CD4-positive, alpha-beta T cell treated with Interleukin-12 subunit alpha and Interleukin-12 subunit beta, for 1 hour (primary cell): ENCODE results near the gene B4GALT1.

Experiments
- DNase-seq: peaks from one replicate; pipeline ENCODE4 v3.0.0-alpha.2; 2020

B4GALT1 gene, protein sequence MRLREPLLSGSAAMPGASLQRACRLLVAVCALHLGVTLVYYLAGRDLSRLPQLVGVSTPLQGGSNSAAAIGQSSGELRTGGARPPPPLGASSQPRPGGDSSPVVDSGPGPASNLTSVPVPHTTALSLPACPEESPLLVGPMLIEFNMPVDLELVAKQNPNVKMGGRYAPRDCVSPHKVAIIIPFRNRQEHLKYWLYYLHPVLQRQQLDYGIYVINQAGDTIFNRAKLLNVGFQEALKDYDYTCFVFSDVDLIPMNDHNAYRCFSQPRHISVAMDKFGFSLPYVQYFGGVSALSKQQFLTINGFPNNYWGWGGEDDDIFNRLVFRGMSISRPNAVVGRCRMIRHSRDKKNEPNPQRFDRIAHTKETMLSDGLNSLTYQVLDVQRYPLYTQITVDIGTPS

DNA sequence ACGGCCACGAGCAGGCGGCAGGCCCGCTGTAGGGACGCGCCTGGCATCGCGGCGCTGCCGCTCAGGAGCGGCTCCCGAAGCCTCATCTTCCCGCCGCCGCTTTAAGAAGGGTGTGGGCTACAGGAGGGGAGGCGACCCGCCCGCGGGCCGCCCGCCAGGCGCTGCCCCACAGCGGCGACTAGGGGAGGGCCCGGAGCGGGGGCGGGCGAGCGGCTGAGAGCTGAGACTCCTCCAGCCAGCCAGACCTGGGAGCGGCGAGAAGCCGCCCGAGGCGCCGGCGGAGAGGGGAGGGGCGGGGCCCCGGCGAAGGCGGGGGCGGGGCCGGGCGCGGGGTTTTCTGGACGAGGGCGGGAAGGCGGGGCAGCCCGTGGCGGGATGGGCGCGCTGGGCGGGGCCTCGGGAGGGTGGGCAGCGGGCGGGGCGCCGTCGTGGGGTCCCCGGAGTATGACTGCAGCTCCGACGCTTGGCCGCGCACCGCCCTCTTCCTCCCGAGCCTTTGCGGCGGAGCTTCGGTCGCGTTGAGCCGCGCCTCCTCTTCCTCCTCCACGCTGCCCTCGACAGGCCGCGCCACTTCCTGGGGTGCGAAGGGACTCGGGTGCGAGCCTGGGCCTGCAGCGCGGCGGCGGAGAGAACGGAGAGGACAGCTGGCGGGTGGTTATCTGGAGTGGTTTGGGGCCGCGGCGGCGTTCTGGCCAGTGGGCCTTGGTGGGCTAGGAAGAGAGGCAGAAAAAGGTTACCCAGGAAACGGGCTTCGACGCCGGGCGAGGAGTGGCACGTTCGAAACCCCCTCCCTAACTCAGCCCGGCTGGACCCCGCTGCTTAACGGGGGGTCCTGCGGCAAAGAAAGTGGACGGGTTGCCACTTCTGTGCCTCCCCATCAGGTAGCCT lies at the start of gene B4GALT1:
TSS of gene B4GALT1 (minus strand) at position 253 of the 888 bp plus-strand sequence. CDS start at position 86, 167 bp downstream.
- peak; percentile 98 for DNase-seq

DNA sequence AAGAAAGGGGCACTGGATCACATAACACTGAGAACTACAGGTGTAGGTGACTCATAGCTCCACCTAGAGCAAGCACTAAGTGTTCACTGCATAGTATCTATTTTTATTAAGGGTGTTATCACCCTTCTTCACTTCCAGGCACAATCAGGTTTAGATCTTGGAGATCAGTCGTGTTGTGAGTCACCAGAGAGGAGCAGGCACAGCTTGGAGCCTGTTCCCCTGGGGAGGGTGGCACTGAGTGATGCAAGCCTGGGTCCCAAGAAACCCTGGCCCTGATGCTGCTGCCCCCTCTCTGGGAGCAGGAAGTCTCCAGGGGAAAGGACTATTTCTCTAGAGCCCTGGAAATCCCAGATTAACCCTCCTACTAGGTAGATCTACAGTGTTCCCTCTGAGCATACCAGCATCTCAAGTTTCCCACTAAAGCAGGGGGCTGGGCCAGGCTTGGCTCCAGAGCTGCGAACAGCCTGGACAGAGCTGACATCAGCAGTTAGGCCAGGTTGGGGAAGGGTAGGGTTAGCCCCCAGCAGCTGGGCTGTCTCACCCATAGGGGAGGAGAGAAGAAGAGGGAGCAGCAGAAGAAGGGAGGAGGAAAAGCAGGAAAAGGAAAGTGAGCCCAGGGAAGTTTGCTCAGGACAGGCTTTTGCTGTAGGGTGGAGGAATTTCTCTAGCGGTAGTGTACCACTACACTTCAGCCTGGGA lies 44.7 kb upstream of the B4GALT1 start:
- no peak for DNase-seq

DNA sequence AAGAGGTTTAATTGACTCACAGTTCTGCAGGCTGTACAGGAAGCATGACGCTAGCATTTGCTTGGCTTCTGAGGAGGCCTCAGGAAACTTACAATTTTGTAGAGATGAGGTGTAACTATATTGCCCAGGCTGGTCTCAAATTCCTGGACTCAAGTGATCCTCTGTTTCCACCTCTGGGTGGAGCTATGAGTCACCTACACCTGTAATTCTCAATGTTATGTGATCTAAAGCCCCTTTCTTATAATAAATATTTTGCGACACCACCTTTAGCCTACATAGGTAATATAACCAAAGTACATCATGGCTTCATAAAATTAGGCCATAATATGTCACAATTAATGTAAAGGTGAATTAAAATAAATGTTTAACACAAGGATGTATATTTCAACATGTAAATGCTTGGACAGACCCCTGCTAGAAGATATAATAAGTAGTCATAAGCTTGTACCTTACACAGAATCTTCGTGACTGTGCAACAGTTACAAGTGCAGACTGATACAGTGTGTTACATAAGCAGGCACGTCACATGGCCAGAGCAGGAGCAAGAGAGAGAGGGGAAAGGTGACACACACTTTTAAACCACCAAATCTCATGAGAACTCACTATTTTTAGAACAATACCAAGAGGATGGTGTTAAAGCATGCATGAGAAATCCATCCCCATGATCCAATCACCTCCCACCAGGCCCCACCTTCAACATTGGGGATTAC lies 43.0 kb upstream of the B4GALT1 start:
- no peak for DNase-seq

DNA sequence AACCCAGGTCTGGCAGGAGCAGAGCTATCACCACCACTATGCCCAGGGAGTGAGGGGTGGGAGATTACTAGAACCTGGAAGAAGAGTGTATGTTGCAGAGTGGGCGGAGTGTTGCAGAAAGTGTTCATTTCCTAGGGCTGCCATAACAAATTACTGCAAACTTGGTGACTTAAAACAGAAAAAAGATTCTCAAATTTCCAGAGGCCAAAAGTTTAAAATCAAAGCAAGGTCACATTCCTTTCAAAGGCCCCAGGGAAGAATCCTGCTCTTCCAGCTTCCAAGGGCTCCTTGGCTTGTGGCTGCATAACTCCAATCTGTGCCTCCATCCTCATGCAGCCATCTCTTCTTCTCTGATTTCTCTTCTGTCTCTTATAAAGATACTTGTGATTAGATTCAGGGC lies 42.3 kb upstream of the B4GALT1 start:
- no peak for DNase-seq

DNA sequence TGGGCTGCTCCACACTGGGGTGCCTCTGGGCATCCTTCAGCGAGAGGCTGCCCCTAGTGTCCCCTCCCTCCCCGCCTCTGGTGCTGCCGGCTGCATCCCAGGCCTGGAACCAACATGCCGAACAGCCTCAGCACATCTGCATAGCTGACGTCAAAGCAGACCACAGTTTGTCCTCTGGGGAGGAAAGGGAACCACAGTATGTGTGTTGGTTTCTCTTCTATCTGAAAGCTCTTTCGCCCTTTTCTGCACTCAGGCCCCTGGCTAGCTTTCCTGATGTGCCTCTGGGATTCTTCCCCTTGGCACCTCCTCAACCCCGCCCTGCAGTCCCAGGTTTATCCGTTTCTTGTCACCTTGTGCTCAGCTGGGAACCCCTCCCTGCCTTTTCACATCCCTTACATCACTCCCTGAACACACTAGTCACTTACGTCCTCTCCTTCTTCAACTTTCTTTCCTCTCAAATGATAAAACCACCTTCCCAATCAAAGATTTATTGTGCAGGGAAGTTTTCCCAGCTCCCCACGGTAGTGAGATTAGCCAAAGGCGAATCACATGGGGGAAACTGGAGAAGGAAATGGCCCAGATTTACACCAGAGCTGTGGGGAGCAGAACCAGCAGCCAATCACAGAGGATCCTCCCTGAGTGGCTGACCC lies 35.5 kb upstream of the B4GALT1 start:
- peak; percentile 26 for DNase-seq

DNA sequence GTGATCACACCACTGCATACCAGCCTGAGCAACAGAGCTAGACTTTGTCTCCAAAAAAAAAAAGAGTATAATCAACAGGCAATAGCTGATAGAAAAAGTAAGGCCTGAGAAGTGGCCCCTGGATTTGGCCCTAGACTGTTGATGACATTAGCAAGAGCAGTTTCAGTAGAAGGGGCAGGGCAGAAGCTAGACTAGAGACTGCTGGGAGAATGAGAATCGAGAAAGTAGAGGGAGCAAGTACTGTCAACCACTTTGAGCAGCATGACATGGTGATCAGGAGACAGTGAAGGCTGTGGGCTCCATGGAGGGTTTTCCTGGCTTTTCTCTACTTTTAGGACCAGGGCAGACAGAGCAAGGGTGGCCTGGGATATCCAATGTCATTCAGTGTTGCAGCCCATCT lies 34.9 kb upstream of the B4GALT1 start:
- DNase-seq = no peak

DNA sequence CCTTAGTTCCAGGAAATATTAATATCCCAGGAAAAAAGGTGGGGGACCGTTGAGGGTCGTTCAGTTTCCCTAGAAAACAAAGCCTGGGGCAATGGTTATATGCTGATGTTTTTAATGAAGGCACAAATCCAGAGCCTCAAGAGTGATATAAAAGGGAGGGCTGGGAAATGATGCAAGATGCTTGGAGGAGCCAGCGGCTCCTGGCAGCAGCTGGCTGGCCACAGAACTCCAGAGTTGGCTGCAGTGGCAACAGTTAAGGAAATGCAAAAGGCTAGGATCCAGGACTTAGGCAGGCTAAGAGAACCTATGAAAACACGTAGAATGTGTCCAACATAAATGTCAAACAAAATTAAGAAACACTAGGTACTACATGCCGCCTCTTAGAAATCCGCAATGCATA lies 31.0 kb upstream of the B4GALT1 start:
- no peak for DNase-seq

DNA sequence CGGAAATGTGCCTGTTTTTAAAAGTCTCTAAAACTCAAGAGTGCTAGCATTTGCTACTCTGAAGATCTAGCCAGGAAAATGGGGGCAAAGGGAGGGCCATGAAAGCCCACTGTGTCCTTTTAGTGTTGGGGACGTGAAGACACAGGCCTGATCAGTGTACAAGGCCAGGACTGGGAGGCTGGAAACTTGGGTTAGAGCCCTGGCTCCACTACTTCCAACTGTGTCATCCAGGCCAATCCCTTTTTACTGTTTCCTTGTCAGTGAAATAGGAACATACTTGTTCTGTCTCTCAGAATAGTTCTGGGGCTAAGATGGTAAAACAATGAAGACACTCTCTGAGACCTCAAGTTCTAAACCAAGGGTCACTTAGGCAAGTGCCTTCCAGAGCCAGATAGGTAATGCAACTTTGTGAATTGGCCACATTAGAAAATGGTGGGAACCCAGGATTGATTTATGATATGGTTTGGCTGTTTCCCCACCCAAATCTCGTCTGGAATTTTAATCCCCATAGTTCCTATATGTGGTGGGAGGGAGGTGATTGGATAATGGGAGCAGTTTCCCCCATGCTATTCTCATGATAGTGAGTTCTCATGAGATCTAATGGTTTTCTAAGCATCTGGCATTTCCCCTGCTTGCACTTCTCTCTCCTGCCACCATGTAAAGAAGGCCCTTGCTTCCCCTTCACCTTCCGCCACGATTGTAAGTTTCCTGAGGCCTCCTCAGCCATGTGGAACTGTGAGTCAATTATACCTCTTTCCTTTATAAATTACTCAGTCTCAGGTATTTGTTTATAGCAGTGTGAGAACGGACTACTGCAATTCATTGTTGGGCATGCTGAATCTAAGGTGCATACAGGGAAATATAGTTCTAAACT lies 30.4 kb upstream of the B4GALT1 start:
- DNase-seq = no peak

DNA sequence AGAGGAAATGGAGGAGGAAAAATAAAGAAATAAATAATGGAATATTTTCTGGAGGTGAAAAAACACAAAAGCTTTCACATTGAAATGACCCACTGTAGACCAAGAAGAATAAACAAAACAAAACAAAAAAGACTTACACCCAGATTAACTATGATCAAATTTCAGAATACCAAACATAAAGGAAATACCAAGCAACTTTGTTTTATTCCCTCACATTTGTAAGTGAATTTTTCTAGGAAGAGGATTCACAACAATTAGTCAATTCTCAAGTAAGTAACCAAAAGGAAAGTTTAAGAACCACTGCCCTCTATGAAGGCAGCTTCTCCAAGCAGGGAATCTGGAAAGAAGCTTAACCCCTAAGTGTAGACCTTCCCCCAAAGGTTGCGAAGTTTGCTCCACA lies 29.6 kb upstream of the B4GALT1 start:
- no peak for DNase-seq

DNA sequence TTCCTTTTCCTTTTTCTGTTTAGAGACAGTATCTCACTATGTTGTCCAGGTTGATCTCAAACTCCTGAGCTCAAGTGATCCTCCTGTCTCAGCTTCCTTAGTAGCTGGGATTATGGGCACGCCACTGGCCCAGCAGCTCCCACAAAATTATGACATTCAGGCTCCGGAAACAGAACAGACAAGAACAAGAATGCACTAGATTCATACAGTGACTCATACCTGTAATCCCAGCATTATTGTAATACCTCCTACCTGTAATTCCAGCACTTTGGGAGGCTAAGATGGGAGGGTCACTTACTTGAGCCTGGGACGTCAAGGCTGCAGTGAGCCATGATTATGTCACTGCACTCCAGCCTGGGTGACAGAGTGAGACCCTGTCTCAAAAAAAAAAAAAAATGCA lies 26.7 kb upstream of the B4GALT1 start:
- DNase-seq = no peak

DNA sequence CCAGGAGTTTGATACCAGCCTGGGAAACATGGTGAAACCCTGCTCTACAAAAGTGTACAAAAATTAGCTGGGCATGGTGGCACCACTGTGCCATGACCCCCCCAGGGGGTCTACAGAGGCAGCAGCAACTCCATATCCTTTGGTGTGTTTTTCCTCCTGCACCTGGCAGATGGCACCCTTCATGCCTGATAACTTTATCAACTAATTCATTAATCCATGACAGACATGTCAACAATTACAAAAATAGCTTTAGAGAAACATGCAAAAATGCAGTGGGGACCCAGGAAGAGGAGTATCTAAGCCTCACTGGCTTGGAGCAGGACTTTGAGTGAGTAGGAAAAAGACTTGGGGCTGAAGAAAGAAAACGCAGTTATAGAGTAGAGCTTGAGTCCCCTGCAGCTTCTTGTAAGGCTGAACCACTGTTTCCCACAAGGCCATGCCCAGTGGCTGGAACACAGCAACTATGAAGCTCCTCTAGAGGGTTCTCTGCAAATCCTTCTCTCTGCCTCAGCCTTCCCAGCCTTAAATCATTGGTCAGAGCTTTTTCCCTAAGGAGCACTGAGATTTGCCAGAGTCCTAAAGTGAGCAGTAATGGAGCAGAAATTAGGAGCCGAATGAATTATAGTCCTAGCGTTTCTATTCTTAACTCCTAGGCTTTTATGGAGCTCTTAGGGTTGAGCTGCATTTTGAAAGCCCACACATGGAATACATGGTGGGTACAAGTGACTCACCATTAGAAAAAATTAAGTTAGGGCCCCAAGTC lies 25.5 kb upstream of the B4GALT1 start:
- DNase-seq = no peak

DNA sequence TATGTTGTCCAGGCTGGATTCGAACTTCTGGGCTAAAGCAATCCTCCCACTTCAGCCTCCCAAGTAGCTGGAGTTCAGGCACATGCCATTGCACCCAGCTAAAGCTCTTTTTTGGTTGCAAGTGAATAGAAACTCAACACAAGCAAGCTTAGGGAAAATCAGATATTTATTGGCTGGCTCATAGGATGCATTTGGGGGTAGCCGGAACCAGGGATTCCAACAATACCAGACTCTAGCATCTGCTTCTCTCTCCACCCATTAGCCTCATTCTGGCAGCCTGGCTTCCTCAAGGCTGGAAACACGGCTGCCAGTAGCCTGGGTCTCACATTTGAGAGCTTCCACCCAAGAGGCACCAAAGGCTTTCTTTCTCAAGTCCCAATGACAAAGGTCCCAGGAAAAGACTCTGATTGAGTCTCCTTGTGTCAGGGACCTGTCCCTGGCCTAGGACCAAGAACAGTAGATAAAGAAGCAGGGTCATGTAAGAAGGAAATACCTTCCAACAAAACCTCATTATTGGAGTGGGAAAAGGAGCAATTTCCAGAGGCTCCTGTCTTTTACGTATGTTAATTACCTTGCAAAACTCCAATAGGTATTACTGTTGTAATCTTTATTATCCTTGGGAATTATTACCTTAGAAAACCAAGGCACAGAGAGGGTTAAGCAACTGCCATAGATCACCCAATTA lies 23.0 kb upstream of the B4GALT1 start:
- no peak for DNase-seq

DNA sequence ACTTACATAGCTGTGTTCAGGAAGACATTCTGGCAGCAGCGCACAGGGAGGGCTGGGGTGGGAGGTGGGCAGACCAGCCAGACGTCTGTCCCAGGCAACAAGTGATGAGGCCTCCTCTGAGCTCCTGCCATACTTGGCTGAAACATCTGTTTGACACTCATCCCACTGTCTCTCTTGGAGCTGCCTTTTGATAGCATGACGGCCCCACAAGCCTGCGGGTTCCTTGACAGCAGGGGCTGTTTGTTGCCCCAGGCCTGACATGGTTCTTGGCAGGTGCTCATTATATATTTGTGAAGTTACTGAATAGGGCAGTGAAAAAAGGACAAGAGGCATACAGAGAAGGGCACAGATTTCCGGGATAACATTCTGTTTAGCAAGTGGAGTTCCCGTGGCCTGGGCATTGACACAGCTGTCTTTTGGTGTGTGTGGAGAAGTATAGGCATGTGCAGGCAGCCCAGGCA lies 22.2 kb upstream of the B4GALT1 start:
- no peak for DNase-seq

DNA sequence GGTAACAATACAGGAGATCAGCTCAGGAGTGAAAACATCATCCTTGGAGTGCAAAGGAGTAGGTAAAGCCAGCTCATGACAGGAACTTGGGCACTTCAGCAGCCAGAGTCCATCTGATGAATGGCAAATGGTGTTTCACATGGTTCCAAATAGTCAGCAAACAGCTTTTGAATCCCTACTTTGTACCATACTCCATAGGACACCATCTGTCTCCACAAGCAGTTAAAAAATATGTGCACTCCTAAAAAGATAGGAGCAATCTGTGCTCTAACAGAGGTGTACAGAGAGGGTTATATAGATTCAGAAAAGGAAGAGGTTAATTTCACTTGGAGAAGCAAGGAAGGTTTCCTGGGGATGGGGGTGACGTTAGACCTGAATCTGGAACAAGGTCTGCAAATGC lies 21.6 kb upstream of the B4GALT1 start:
- DNase-seq = no peak

DNA sequence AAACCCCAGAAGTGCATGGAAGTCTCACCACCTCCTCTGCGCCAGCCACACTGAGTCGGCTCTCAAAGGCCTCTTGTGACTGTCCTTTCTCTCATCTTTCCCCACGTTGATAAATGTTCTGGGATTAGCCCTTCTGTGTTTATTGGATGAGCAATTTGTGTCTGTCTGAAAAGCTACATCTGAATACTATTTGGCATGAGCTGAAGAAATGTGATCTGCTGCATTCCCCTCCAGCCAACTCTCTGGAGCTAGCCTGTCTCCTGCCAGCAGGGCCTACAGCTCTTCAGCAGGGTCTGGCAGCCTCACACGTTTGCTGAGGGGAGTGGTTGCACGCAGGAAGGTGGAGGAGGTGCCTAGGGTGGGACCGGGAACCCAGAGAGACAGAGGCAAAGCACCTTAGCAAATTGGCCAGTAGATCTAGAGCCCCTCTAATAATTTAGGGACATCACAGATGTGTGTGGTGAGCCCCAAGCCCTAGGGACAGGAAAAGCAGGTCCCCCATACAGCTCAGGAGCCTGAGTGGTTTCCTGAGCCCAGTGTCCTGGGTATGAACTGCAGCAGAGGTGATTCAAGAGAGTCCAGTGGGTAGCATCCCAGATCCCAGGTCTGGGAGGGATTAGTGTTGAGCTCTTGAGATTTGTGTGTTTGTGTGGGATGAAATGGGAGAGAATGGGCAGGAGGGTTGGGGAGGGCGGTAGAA lies 20.5 kb upstream of the B4GALT1 start:
- no peak for DNase-seq

DNA sequence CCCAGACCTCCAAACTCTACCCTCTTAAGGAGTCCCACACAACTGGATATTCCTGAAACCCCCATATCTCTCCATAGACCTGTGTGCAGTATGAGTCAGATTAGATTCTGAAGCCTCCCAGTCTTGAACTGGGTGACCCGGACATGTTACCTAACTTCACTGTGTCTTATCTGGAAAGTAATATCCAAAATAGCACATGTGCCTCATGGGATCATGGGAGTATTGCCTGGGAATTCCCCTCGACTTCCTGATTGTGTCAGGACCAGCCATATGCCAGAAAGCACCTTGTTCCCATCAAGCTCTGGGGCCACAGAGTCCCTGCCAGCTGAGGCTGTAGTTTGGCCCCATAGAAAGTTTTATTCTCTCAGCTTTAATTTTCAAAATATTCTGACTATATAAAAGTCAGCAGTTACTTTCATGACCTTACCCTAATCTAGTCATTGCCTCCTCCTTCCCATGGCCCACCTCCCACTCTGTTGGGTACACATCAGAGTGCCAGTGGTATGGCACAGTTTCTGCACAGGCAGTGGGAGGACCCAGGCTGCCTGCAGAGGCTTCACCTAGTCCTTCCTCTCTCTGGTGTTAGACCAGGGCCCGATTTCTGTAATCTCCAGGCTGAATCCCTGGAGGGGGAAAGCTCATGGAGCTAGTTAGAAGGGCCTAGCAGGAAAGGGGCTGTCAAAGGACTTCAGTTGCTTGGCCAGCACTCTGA lies 19.5 kb upstream of the B4GALT1 start:
- no peak for DNase-seq

DNA sequence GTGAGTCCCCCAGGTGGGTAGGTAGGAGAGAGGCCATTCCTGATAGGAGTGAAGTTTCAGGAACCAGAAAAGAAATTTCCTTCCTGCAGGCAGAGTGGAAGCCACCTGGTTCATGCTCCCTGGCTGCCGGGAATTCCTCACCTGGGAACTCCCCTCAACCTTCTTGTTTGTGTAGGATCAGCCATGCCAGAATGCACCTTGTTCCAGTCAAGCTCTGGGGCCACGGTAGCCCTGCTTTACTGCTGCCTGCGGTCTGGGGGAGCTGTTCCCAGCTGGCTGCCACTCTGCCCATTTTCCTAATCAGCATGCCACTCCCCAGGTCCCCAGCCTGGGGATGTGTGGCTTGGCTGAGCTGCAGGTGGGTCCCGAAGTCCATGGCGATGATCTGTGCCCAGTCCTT lies 18.7 kb upstream of the B4GALT1 start:
- DNase-seq = no peak

DNA sequence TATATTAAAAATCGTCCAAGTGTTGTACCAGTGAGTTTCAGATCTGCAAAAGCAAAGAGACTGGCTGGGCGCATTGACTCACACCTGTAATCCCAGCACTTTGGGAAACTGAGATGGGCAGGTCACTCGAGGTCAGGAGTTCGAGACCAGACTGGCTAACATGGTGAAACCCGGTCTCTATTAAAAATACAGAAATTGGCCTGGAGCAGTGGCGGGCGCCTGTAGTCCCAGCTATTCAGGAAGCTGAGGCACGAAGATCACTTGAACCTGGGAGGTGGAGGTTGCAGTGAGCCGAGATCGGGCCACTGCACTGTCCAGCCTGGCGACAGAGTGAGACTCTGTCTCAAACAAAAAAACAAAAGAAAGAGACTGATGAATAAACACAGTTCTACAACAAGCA lies 18.3 kb upstream of the B4GALT1 start:
- no peak for DNase-seq
